ENCODE data around the gene OR6A2.

The OR6A2 gene

GRCh38 chr11:6755953-6756347 lies 43.5 kb downstream of the OR6A2 start:
- no peak for DNase-seq (ENCODE audit: low read depth)

GRCh38 chr11:6755303-6755952 lies 44.1 kb downstream of the OR6A2 start:
- DNase-seq (ENCODE audit: low read depth): no peak

GRCh38 chr11:6747097-6747668 lies 52.3 kb downstream of the OR6A2 start:
- no peak for DNase-seq (ENCODE audit: low read depth)

- DNase-seq (ENCODE audit: low read depth): no peak
Measured at GRCh38 chr11:6746626-6747025, 52.9 kb downstream of the OR6A2 start.

GRCh38 chr11:6746086-6746618 lies 53.3 kb downstream of the OR6A2 start:
- DNase-seq (ENCODE audit: low read depth): no peak

GRCh38 chr11:6745465-6746015 lies 53.9 kb downstream of the OR6A2 start:
- no peak for DNase-seq (ENCODE audit: low read depth)

GRCh38 chr11:6745018-6745417 lies 54.5 kb downstream of the OR6A2 start:
- no peak for DNase-seq (ENCODE audit: low read depth)

- DNase-seq (ENCODE audit: low read depth): no peak
Measured at GRCh38 chr11:6742260-6742659, 57.2 kb downstream of the OR6A2 start.

Measured in stimulated activated CD8-positive, alpha-beta memory T cell treated with anti-CD3 and anti-CD28 coated beads, Interleukin-12 subunit alpha, Interleukin-12 subunit beta, amount 100 ng/mL, for 1 hour (primary cell).